Panc1 (cell line): ENCODE results near the gene CPXM1. TPM values are rescaled to one million over a fixed set of nuclear protein-coding genes. Genes with fewer than 3 reads are reported as not detected.

ENCODE experiments used
- ATAC-seq: fragments of 200-7000 bp; cut with Tn5 transposase; 2 replicates; pipeline ENCODE4 v1.9.1; 2020; ENCODE audit warnings: mild to moderate bottlenecking, moderate library complexity
- BruUV-seq: library from RNA; stranded (reverse); fragments of 400-500 nt; replicated peaks from 2 replicates; lab custom pipeline; 2021; lab: Mats Ljungman, UMichigan
- CTCF ChIA-PET: fragments of 300-600 bp; sonication (Branson Sonifier 250); formaldehyde crosslinking; loops from one replicate; lab custom pipeline; 2022; ENCODE audit warnings: antibody characterized with exemption; lab: Charles Lee
- POLR2A ChIA-PET: fragments of 300-600 bp; sonication (Branson Sonifier 250); formaldehyde crosslinking; loops from one replicate; lab custom pipeline; 2022; ENCODE audit warnings: antibody characterized with exemption; lab: Charles Lee
- DNase-seq: peaks from one replicate; pipeline ENCODE4 v3.0.0-alpha.2; 2010; ENCODE audit warnings: low read depth, low spot score
- H3K27ac ChIP-seq: 2 replicates; pipeline ENCODE4 v1.5.1; 2011; ENCODE audit warnings: mild to moderate bottlenecking, low read length, inconsistent platforms
- H3K27me3 ChIP-seq: fragments of 200-500 bp; sonication (Bioruptor generic); 2 replicates; pipeline ENCODE4 v1.6.0; 2014; ENCODE audit warnings: low read length, inconsistent platforms; ENCODE audit not compliant: control insufficient read depth, insufficient read depth
- H3K36me3 ChIP-seq: fragments of 200-500 bp; sonication (Bioruptor generic); 2 replicates; pipeline ENCODE4 v1.5.1; 2014; ENCODE audit warnings: inconsistent platforms, mild to moderate bottlenecking, low read length, moderate library complexity; ENCODE audit not compliant: control insufficient read depth, insufficient read depth
- H3K4me1 ChIP-seq: 2 replicates; pipeline ENCODE4 v1.5.1; 2011; ENCODE audit warnings: inconsistent platforms, mild to moderate bottlenecking, low read length, moderate library complexity; ENCODE audit not compliant: control insufficient read depth, insufficient read depth
- H3K4me3 ChIP-seq, 2 experiments: 2 replicates each; pipeline ENCODE4 v1.5.1; 2011 to 2012; ENCODE audit warnings: low read depth in 2 of 2, low read length in 2 of 2, mild to moderate bottlenecking in 2 of 2, inconsistent platforms in 1 of 2, moderate library complexity in 1 of 2
- H3K9me3 ChIP-seq: fragments of 200-500 bp; sonication (Bioruptor generic); 2 replicates; pipeline ENCODE4 v1.5.1; 2014; ENCODE audit warnings: low read depth, mild to moderate bottlenecking, inconsistent platforms, low read length, moderate library complexity; ENCODE audit not compliant: control insufficient read depth, insufficient read depth
- POLR2AphosphoS5 ChIP-seq: IDR thresholded peaks from 2 replicates; pipeline ENCODE4 v1.6.1; 2012; ENCODE audit warnings: mild to moderate bottlenecking, low read depth, low read length, moderate library complexity
- REST ChIP-seq, 2 experiments: IDR thresholded peaks; 2 replicates each; pipeline ENCODE4 v1.6.1; 2011 to 2012; ENCODE audit warnings: low read depth in 2 of 2, control low read depth in 1 of 2, low read length in 1 of 2, mild to moderate bottlenecking in 1 of 2, moderate library complexity in 1 of 2; ENCODE audit not compliant: insufficient read depth in 1 of 2
- SIN3A ChIP-seq: IDR thresholded peaks from 2 replicates; pipeline ENCODE4 v1.6.1; 2012; ENCODE audit warnings: low read depth, mild to moderate bottlenecking, low read length, moderate library complexity, borderline replicate concordance; ENCODE audit not compliant: insufficient read depth
- TCF7L2 ChIP-seq: IDR thresholded peaks from 2 replicates; pipeline ENCODE4 v1.6.1; 2011; ENCODE audit warnings: mild to moderate bottlenecking, low read depth, low read length, inconsistent platforms
- in situ Hi-C: cut with HindIII; loops from 2 replicates; pipeline ENCODE4 v1.10.0; 2016; ENCODE audit warnings: low sequenced_read_pairs, low pct_unique_long_range_greater_than_20kb
- intact Hi-C: fragments of 100-400 bp; cut with micrococcal nuclease; formaldehyde crosslinking; loops from one replicate; pipeline ENCODE4 v1.10.0; 2022; ENCODE audit not compliant: unreplicated experiment
- total RNA-seq: library from RNA; stranded (reverse); gene quantifications from one replicate; pipeline ENCODE4 v1.2.1, GENCODE V29; 2021; ENCODE audit not compliant: unreplicated experiment
- TF ChIP-seq, protein P1 (sequence below): fragments of 450-650 bp; IDR thresholded peaks from 2 replicates; pipeline ENCODE4 v1.5.1; 2017; ENCODE audit warnings: mild to moderate bottlenecking

Gene CPXM1
- total RNA-seq, 1 experiment from 2014 or later: not detected

DNA sequence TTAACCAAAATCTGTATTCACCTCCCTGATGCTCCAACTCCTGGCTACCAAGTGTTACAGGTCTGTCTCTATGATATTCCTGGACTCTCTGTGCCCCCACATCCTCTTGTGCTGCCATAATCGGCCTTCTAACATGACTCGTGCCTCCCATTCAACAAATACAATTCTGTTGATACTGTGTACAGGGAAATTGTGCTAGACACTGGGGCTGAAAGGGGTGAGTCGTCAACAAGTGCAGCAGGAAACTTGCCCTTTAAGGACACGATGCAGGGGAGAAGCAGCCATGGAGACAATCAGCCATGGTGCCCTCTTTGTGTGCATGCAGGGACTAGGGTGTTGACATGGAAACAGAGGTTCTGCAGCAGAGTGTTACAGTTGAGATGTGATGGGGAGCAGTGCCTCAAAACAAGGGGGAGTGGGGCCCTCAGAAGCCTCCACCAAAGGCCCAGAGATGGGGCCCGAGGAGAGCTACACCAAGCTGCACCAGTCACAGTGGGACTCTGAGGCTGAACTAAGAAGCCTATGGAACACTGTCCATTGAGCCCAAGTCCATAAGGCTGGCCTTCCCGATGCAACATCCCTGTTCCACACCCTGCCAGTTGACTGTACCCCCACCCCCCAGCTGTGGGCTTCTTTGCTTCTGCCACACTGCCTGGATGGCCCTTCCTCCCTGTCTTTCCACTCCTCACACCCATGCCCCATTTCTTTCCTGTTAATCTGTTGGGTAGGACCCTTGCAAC, 37.0 kb upstream of the CPXM1 start:
- H3K36me3 ChIP-seq: no peaks in the 10 kb centered on the region
- CTCF ChIA-PET: no interaction called here
- no peaks in the 10 kb centered on the region for H3K27me3 ChIP-seq
- POLR2A ChIA-PET: no interaction called here
- ATAC-seq: no peak
- DNase-seq: no peak
- TF ChIP-seq POLR2AphosphoS5 (no peak), TCF7L2 (no peak), REST (IDR thresholded peaks at IDR 0.05; ENCODE audit: insufficient read depth in 1 of 2, low read depth in 2 of 2, low read length in 1 of 2) (no peak), SIN3A (no peak)
- TF ChIP-seq, protein P1, sequence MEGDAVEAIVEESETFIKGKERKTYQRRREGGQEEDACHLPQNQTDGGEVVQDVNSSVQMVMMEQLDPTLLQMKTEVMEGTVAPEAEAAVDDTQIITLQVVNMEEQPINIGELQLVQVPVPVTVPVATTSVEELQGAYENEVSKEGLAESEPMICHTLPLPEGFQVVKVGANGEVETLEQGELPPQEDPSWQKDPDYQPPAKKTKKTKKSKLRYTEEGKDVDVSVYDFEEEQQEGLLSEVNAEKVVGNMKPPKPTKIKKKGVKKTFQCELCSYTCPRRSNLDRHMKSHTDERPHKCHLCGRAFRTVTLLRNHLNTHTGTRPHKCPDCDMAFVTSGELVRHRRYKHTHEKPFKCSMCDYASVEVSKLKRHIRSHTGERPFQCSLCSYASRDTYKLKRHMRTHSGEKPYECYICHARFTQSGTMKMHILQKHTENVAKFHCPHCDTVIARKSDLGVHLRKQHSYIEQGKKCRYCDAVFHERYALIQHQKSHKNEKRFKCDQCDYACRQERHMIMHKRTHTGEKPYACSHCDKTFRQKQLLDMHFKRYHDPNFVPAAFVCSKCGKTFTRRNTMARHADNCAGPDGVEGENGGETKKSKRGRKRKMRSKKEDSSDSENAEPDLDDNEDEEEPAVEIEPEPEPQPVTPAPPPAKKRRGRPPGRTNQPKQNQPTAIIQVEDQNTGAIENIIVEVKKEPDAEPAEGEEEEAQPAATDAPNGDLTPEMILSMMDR: no peak
- no peaks in the 10 kb centered on the region for H3K9me3 ChIP-seq
- BruUV-seq: no TSS peak
- no peak overlapping the region for H3K27ac ChIP-seq
- no peak overlapping the region for H3K4me3 ChIP-seq
- in situ Hi-C loops (no loop called here), intact Hi-C loops (no loop called here)
- no peaks in the 10 kb centered on the region for H3K4me1 ChIP-seq

- no peak for ATAC-seq
- POLR2A ChIA-PET: no interaction called here
- intact Hi-C loops: no loop called here
Observed at GRCh38 chr20:2836035-2836434, 35.6 kb upstream of the CPXM1 start.

DNA sequence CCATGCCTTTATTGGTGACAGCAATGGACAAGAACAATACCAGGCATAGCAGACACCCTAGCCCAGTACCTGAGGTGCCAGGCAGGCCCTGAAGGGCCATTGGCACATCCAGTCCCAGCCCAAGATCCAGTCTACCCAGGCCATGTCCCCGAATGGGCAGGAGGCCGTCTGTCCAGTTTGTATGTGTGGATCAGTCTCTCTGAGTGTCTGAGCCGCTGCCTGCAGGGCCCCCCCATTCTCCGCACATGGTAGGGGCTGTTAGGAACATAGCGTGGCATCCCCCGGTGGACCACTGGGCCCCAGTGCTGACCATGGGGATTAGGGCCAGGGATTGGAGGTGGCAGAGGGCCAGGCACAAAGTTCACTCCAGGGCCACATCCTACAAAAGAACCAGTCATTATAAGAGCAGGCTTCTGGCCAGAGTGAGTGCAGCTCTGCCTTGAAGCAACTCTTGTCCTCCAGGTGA, 34.9 kb upstream of the CPXM1 start:
- H3K4me3 ChIP-seq: no peak overlapping the region
- POLR2A ChIA-PET: no interaction called here
- intact Hi-C loops (no loop called here), in situ Hi-C loops (no loop called here)
- H3K9me3 ChIP-seq: no peaks in the 10 kb centered on the region
- no peaks in the 10 kb centered on the region for H3K36me3 ChIP-seq
- ATAC-seq (no peak), DNase-seq (no peak)
- no peaks in the 10 kb centered on the region for H3K27me3 ChIP-seq
- TF ChIP-seq TCF7L2 (no peak), REST (IDR thresholded peaks at IDR 0.05; ENCODE audit: insufficient read depth in 1 of 2, low read depth in 2 of 2, low read length in 1 of 2) (no peak)
- TF ChIP-seq, protein P1: no peak
- H3K4me1 ChIP-seq: no peaks in the 10 kb centered on the region
- H3K27ac ChIP-seq: no peak overlapping the region
- CTCF ChIA-PET: no interaction called here
- no TSS peak for BruUV-seq

More at GRCh38 chr20:2836035-2836434, 35.6 kb upstream of the CPXM1 start:
- no TSS peak for BruUV-seq
- Histone ChIP-seq H3K27me3 (no peaks in the 10 kb centered on the region), H3K4me3 (no peak overlapping the region), H3K27ac (no peak overlapping the region), H3K4me1 (no peaks in the 10 kb centered on the region), H3K9me3 (no peaks in the 10 kb centered on the region), H3K36me3 (no peaks in the 10 kb centered on the region)
- CTCF ChIA-PET: no interaction called here
- in situ Hi-C loops: no loop called here
- DNase-seq: no peak
- TF ChIP-seq SIN3A (no peak), POLR2AphosphoS5 (0 out of 2 replicates have a peak, but pooled peaks have one; percentile 18)
